OCI-LY3 (cell line): Measurements from ENCODE around the gene TAGAP.

Experiments used
- EZH2phosphoT487 ChIP-seq: fragments of 200-600 bp; shearing (Covaris generic); IDR thresholded peaks from 2 replicates; pipeline ENCODE4 v1.6.1; 2018; ENCODE audit warnings: antibody characterized with exemption, mixed run types, low read depth
- TF ChIP-seq, protein P1 (sequence below): fragments of 200-600, 300-600 bp; sonication (generic); IDR thresholded peaks from 2 replicates; pipeline ENCODE4 v1.5.1; 2014; ENCODE audit warnings: antibody characterized with exemption, low read length, low read depth

DNA sequence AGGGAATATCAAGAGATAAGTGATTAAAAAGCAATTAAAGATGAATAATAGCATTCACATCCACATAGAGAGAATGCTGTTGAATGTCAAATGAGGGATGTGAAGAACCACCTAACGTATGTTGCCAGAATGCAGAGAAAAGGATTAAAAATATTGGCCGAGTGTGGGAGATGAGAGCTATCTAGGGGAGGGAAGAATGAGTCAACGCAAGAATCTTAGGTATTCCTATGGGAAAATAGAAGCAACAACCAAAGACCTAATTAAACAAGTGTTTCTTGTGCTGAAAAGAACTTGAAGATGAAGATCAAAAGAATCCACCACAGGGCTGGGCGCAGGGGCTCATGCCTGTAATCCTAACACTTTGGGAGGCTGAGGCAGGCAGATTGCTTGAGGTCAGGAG lies 32.6 kb downstream of the TAGAP start:
- TF ChIP-seq, protein P1, sequence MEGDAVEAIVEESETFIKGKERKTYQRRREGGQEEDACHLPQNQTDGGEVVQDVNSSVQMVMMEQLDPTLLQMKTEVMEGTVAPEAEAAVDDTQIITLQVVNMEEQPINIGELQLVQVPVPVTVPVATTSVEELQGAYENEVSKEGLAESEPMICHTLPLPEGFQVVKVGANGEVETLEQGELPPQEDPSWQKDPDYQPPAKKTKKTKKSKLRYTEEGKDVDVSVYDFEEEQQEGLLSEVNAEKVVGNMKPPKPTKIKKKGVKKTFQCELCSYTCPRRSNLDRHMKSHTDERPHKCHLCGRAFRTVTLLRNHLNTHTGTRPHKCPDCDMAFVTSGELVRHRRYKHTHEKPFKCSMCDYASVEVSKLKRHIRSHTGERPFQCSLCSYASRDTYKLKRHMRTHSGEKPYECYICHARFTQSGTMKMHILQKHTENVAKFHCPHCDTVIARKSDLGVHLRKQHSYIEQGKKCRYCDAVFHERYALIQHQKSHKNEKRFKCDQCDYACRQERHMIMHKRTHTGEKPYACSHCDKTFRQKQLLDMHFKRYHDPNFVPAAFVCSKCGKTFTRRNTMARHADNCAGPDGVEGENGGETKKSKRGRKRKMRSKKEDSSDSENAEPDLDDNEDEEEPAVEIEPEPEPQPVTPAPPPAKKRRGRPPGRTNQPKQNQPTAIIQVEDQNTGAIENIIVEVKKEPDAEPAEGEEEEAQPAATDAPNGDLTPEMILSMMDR = no peak
- TF ChIP-seq EZH2phosphoT487 = no peak
